Cardiac fibroblast (primary cell): ENCODE results near the gene EHMT2.
"Not testable (repeated sequence)": the region's sequence is repeated elsewhere in the genome, so short reads cannot be mapped to it uniquely, and the experiment has no call there.

ENCODE experiments used
- DNase-seq, 2 donors: peaks; one replicate each; pipeline versions ENCODE4 v3.0.0 to v3.0.0-alpha.2; 2010; ENCODE audit warnings: low read depth in 2 of 2
- H3K4me3 ChIP-seq, 2 donors: replicated peaks in 1 of 2; 1 replicate in 1 of 2; 2 replicates in 1 of 2; pipeline ENCODE4 v1.5.1; 2011; ENCODE audit warnings: low read depth in 2 of 2, low read length in 2 of 2, mild to moderate bottlenecking in 2 of 2, moderate library complexity in 1 of 2
- TF ChIP-seq, protein P1 (sequence below): IDR thresholded peaks from one replicate; pipeline ENCODE4 v1.5.1; 2011; ENCODE audit warnings: low read depth, mild to moderate bottlenecking, low read length, inconsistent platforms

The EHMT2 gene

DNA sequence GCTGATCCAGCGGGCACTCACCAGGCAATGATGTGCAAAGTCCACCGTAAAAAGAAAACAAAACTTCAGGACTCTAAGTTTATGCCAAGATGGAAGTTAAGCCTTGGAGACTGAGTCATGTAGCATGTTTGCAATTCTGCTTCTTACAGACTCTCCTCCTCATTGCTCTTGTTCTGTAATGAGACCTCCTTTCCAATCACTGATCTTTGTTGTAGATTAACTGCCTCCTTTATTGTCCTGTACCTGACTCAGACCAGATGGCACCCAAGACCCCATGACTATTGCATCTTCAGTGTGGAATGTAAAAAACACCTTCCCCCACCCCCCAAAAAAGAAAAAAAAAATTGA, 46.0 kb downstream of the EHMT2 start:
- no peak overlapping the region for H3K4me3 ChIP-seq
- TF ChIP-seq, protein P1, sequence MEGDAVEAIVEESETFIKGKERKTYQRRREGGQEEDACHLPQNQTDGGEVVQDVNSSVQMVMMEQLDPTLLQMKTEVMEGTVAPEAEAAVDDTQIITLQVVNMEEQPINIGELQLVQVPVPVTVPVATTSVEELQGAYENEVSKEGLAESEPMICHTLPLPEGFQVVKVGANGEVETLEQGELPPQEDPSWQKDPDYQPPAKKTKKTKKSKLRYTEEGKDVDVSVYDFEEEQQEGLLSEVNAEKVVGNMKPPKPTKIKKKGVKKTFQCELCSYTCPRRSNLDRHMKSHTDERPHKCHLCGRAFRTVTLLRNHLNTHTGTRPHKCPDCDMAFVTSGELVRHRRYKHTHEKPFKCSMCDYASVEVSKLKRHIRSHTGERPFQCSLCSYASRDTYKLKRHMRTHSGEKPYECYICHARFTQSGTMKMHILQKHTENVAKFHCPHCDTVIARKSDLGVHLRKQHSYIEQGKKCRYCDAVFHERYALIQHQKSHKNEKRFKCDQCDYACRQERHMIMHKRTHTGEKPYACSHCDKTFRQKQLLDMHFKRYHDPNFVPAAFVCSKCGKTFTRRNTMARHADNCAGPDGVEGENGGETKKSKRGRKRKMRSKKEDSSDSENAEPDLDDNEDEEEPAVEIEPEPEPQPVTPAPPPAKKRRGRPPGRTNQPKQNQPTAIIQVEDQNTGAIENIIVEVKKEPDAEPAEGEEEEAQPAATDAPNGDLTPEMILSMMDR: no peak

GRCh38 chr6:31850765-31851484, 46.6 kb downstream of the EHMT2 start:
- H3K4me3 ChIP-seq: no peak overlapping the region
- DNase-seq: no peak
- TF ChIP-seq, protein P1: no peak

More for the DNA sequence above, 46.0 kb downstream of the EHMT2 start:
- peak in 1 of 2 donors; percentile 58 for DNase-seq

DNA sequence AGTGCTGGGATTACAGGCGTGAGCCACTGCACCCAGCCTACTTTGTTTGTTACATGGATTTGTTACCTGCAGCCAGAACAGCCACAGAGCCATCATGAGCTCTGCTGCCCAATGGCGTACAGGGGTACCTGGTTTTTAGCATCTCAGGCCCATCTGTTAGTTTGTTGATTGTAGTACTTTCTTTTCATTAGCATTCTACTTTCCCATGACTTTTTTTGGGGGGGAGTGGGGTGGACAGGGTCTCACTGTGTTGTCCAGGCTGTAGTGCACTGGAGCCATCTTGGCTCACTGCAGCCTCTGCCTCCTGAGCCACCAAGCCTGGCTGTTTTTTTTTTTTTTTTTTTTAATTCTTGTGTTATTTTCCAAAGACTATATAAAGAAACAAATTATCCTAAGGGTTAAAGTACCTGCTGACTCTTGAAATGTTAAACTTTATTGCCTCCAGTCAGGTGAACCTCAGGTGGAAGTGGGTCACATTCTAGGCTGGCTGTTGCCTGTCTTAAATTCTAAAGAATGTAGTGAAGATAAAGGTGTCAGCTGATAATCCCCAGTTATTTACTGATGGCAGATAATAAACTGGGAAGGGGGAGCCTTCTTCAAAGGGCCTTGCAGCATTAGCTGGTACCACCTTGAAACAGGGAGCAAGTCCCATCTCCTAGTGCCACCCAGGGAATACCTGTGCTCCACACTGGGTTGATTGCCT, 50.1 kb downstream of the EHMT2 start:
- H3K4me3 ChIP-seq: no peak overlapping the region
- TF ChIP-seq, protein P1: no peak
- DNase-seq: no peak

DNA sequence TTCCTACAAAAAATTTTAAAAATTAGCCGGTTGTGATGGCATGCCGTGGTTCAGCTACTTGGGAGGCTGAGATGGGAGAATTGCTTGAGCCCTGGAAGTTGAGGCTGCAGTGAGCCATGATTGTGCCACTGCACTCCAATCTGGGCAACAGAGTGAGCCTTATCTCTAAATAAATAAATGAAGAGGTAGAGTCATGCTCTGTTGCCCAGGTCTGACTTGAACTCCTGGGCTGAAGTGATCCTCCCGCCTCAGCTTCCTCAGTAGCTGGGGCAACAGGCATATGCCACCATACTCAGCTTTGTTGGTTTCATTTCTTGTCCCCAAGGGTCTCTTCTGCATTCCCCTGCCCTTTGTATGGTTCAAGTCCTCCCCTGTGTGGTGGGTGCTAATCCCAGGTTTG, 53.0 kb downstream of the EHMT2 start:
- no peak for DNase-seq
- no peak overlapping the region for H3K4me3 ChIP-seq
- TF ChIP-seq, protein P1: no peak

GRCh38 chr6:31842053-31842452, 55.4 kb downstream of the EHMT2 start:
- H3K4me3 ChIP-seq: no peak overlapping the region
- TF ChIP-seq, protein P1: no peak
- no peak for DNase-seq

DNA sequence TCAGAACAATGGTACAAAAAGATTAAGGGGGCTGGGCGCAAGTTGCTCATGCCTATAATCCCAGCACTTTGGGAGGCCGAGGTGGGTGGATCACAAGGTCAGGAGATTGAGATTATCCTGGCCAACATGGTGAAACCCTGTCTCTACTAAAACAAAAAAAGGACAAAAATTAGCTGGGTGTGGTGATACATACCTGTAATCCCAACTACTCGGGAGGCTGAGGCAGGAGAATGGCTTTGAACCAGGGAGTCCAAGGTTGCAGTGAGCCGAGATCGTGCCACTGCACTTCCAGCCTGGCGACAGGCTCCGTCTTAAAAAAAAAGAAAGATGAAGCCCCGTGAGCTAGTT, 57.7 kb downstream of the EHMT2 start:
- DNase-seq, H3K4me3 ChIP-seq: not testable (repeated sequence)

- H3K4me3 ChIP-seq: no peak overlapping the region
- no peak for DNase-seq
- TF ChIP-seq, protein P1: no peak
Measured at GRCh38 chr6:31838968-31839367, 58.5 kb downstream of the EHMT2 start.

DNA sequence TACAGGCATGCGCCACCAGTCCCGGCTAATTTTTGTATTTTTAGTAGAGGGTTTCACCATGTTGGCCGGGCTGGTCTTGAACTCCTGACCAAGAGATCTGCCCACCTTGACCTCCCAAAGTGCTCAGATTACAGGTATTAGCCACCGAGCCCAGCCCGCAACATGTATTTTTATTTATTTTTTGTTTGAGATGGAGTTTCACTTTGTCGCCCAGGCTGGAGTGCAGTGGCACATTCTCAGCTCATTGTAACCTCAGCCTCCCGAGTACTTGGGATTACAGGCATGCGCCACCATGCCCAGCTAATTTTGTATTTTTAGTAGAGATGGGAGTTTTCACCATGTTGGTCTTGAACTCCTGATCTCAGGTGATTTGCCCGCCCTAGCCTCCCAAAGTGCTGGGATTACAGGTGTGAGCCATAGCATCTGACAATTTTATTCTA, 59.4 kb downstream of the EHMT2 start:
- peak overlapping the region; percentile 78 to 97 for H3K4me3 ChIP-seq
- not testable (repeated sequence) for DNase-seq
